SK-N-SH treated with all-trans-retinoic acid at 6 μM for 48 hours (cell line): Measurements from ENCODE around the gene TMEM208.

Experiments
- ATAC-seq: fragments of 200-7000 bp; cut with Tn5 transposase; 3 replicates; pipeline ENCODE4 v1.9.1; 2020; ENCODE audit warnings: mild to moderate bottlenecking, moderate library complexity
- ARNTL ChIP-seq: fragments of 450-650 bp; formaldehyde crosslinking; IDR thresholded peaks from 2 replicates; pipeline ENCODE4 v1.5.0; 2020; ENCODE audit warnings: low read depth, mild to moderate bottlenecking, moderate library complexity, borderline replicate concordance
- BACH2 ChIP-seq: fragments of 250-450 bp; sonication (Bioruptor Pico); IDR thresholded peaks from 2 replicates; pipeline ENCODE4 v1.9.0; 2021; ENCODE audit warnings: mild to moderate bottlenecking, borderline replicate concordance
- CREB5 ChIP-seq: fragments of 250-450 bp; sonication (Bioruptor Pico); IDR thresholded peaks from 2 replicates; pipeline ENCODE4 v1.5.1; 2020; ENCODE audit warnings: low read depth, mild to moderate bottlenecking, moderate library complexity
- CSDC2 ChIP-seq: fragments of 250-450 bp; sonication (Bioruptor Pico); IDR thresholded peaks from 2 replicates; pipeline ENCODE4 v1.5.0; 2020; ENCODE audit warnings: mild to moderate bottlenecking, moderate library complexity
- ESRRG ChIP-seq: fragments of 250-450 bp; sonication (Bioruptor Pico); IDR thresholded peaks from 2 replicates; pipeline ENCODE4 v1.6.1; 2021; ENCODE audit warnings: mild to moderate bottlenecking
- GLIS3 ChIP-seq: fragments of 250-450 bp; sonication (Bioruptor Pico); IDR thresholded peaks from 2 replicates; pipeline ENCODE4 v1.5.0; 2020; ENCODE audit warnings: mild to moderate bottlenecking, moderate library complexity
- ISL1 ChIP-seq: fragments of 250-450 bp; sonication (Bioruptor Pico); IDR thresholded peaks from 2 replicates; pipeline ENCODE4 v2.1.2; 2022; ENCODE audit warnings: mild to moderate bottlenecking, moderate library complexity
- OSR1 ChIP-seq: fragments of 250-450 bp; sonication (Bioruptor Pico); IDR thresholded peaks from 2 replicates; pipeline ENCODE4 v1.8.0; 2022; ENCODE audit warnings: moderate library complexity, mild to moderate bottlenecking, inconsistent platforms
- PATZ1 ChIP-seq: fragments of 250-450 bp; sonication (Bioruptor Pico); IDR thresholded peaks from 2 replicates; pipeline ENCODE4 v1.8.0; 2020; ENCODE audit warnings: mild to moderate bottlenecking, moderate library complexity, borderline replicate concordance
- PPARA ChIP-seq: fragments of 250-450 bp; sonication (Bioruptor Pico); IDR thresholded peaks from 2 replicates; pipeline ENCODE4 v1.5.0; 2020; ENCODE audit warnings: mild to moderate bottlenecking, borderline replicate concordance
- RARB ChIP-seq: fragments of 250-450 bp; sonication (Bioruptor Pico); IDR thresholded peaks from 2 replicates; pipeline ENCODE4 v1.8.0; 2021; ENCODE audit warnings: mild to moderate bottlenecking, moderate library complexity
- SNAI2 ChIP-seq: fragments of 250-450 bp; sonication (Bioruptor Pico); IDR thresholded peaks from 2 replicates; pipeline ENCODE4 v1.5.0; 2020; ENCODE audit warnings: mild to moderate bottlenecking, moderate library complexity
- TCF4 ChIP-seq: fragments of 250-450 bp; sonication (Bioruptor Pico); IDR thresholded peaks from 2 replicates; pipeline ENCODE4 v1.8.0; 2021; ENCODE audit warnings: mild to moderate bottlenecking, moderate library complexity, borderline replicate concordance
- TOX ChIP-seq: fragments of 250-450 bp; sonication (Bioruptor Pico); IDR thresholded peaks from 2 replicates; pipeline ENCODE4 v1.8.0; 2021; ENCODE audit warnings: mild to moderate bottlenecking, moderate library complexity, borderline replicate concordance
- TSHZ2 ChIP-seq: fragments of 250-450 bp; sonication (Bioruptor Pico); IDR thresholded peaks from 2 replicates; pipeline ENCODE4 v1.5.0; 2020; ENCODE audit warnings: mild to moderate bottlenecking, moderate library complexity
- ZC3H10 ChIP-seq: fragments of 250-450 bp; sonication (Bioruptor Pico); IDR thresholded peaks from 2 replicates; pipeline ENCODE4 v1.5.1; 2021; ENCODE audit warnings: mild to moderate bottlenecking, moderate library complexity
- ZFP3 ChIP-seq: fragments of 250-450 bp; sonication (Bioruptor Pico); IDR thresholded peaks from 2 replicates; pipeline ENCODE4 v1.5.0; 2020; ENCODE audit warnings: mild to moderate bottlenecking, moderate library complexity
- ZFP30 ChIP-seq: fragments of 450-650 bp; formaldehyde crosslinking; IDR thresholded peaks from 2 replicates; pipeline ENCODE4 v1.5.0; 2022; ENCODE audit warnings: mild to moderate bottlenecking, moderate library complexity
- ZNF70 ChIP-seq: fragments of 450-650 bp; formaldehyde crosslinking; IDR thresholded peaks from 2 replicates; pipeline ENCODE4 v1.5.0; 2020; ENCODE audit warnings: mild to moderate bottlenecking, moderate library complexity
- ZNF8 ChIP-seq: fragments of 450-650 bp; formaldehyde crosslinking; IDR thresholded peaks from 2 replicates; pipeline ENCODE4 v1.5.0; 2020; ENCODE audit warnings: mild to moderate bottlenecking, moderate library complexity
- TF ChIP-seq, protein P1 (sequence below): fragments of 250-450 bp; sonication (Bioruptor Pico); IDR thresholded peaks from 2 replicates; pipeline ENCODE4 v1.5.1; 2021; ENCODE audit warnings: mild to moderate bottlenecking, moderate library complexity
- TF ChIP-seq, protein P2 (sequence below): fragments of 250-450 bp; sonication (Bioruptor Pico); IDR thresholded peaks from 2 replicates; pipeline ENCODE4 v1.8.0; 2021; ENCODE audit warnings: low read depth, mild to moderate bottlenecking, moderate library complexity, borderline replicate concordance

The TMEM208 gene

DNA sequence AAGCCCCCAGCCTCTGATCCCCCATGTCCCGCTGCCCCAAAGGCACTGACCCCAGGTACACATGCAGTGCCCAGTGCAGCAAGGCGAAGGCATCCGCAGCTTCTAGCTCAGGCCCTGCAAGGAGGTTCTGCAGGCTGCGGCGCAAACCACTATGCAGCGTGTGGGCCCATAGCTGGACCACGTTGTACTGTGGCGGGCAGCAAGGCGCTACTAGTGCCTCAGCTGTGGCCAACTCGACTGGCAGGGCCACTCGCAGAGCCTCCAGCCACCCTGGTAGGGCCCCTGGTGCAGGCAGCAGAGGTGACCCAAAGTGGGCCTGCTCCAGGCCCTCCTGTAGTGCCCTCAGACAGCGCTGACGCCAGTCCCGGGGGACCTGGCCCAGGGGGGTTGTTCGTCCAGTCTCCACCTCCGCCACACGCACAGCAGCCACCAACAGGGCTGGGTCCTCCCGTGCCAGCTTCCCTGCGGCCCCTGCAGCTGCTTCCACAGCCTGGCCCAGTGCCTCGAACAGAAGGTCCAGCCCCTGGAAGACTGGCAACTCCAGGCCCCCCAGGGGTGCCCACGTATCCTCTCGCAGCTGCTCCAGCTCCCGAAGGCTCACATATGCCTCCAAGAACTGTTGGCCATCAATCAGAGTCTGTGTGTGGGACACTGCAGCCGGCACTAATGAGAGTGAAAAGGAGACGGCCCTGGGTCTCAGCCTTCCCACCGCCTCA lies 39.6 kb upstream of the TMEM208 start:
- no peak for TF ChIP-seq OSR1 (CRISPR knock-in tag)
- TF ChIP-seq GLIS3 (CRISPR knock-in tag) = no peak
- TF ChIP-seq ARNTL (CRISPR knock-in tag) = no peak
- TF ChIP-seq, protein P1, sequence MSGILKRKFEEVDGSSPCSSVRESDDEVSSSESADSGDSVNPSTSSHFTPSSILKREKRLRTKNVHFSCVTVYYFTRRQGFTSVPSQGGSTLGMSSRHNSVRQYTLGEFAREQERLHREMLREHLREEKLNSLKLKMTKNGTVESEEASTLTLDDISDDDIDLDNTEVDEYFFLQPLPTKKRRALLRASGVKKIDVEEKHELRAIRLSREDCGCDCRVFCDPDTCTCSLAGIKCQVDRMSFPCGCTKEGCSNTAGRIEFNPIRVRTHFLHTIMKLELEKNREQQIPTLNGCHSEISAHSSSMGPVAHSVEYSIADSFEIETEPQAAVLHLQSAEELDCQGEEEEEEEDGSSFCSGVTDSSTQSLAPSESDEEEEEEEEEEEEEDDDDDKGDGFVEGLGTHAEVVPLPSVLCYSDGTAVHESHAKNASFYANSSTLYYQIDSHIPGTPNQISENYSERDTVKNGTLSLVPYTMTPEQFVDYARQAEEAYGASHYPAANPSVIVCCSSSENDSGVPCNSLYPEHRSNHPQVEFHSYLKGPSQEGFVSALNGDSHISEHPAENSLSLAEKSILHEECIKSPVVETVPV (CRISPR knock-in tag) = no peak
- TF ChIP-seq, protein P2, sequence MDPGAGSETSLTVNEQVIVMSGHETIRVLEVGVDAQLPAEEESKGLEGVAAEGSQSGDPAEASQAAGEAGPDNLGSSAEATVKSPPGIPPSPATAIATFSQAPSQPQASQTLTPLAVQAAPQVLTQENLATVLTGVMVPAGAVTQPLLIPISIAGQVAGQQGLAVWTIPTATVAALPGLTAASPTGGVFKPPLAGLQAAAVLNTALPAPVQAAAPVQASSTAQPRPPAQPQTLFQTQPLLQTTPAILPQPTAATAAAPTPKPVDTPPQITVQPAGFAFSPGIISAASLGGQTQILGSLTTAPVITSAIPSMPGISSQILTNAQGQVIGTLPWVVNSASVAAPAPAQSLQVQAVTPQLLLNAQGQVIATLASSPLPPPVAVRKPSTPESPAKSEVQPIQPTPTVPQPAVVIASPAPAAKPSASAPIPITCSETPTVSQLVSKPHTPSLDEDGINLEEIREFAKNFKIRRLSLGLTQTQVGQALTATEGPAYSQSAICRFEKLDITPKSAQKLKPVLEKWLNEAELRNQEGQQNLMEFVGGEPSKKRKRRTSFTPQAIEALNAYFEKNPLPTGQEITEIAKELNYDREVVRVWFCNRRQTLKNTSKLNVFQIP (CRISPR knock-in tag) = no peak
- TF ChIP-seq RARB (CRISPR knock-in tag) = no peak
- TF ChIP-seq TCF4 (CRISPR knock-in tag) = no peak
- TF ChIP-seq ISL1 (CRISPR knock-in tag) = no peak
- no peak for TF ChIP-seq PATZ1 (CRISPR knock-in tag)
- no peak for TF ChIP-seq TOX (CRISPR knock-in tag)
- TF ChIP-seq ZFP3 (CRISPR knock-in tag) = no peak
- TF ChIP-seq TSHZ2 (CRISPR knock-in tag) = no peak
- TF ChIP-seq ZNF8 (CRISPR knock-in tag) = no peak
- no peak for TF ChIP-seq ZNF70 (CRISPR knock-in tag)
- TF ChIP-seq CSDC2 (CRISPR knock-in tag) = no peak
- no peak for TF ChIP-seq SNAI2 (CRISPR knock-in tag)
- TF ChIP-seq ZC3H10 = no peak
- no peak for TF ChIP-seq ZFP30 (CRISPR knock-in tag)
- no peak for TF ChIP-seq PPARA
- ATAC-seq = no peak

GRCh38 chr16:67188323-67188722 lies 38.6 kb upstream of the TMEM208 start:
- no peak for ATAC-seq
- no peak for TF ChIP-seq CREB5 (CRISPR knock-in tag)
- no peak for TF ChIP-seq TCF4 (CRISPR knock-in tag)
- TF ChIP-seq ZNF70 (CRISPR knock-in tag) = no peak
- TF ChIP-seq SNAI2 (CRISPR knock-in tag) = no peak
- no peak for TF ChIP-seq CSDC2 (CRISPR knock-in tag)
- no peak for TF ChIP-seq ISL1 (CRISPR knock-in tag)
- TF ChIP-seq BACH2 (CRISPR knock-in tag) = no peak
- TF ChIP-seq, protein P1 (CRISPR knock-in tag) = no peak
- no peak for TF ChIP-seq TSHZ2 (CRISPR knock-in tag)
- TF ChIP-seq PATZ1 (CRISPR knock-in tag) = no peak
- TF ChIP-seq ZNF8 (CRISPR knock-in tag) = no peak
- TF ChIP-seq ESRRG = no peak
- TF ChIP-seq OSR1 (CRISPR knock-in tag) = no peak
- no peak for TF ChIP-seq RARB (CRISPR knock-in tag)
- TF ChIP-seq ZFP3 (CRISPR knock-in tag) = no peak
